SK-N-SH (cell line): ENCODE results near the gene PGM5. TPM values are rescaled to one million over a fixed set of nuclear protein-coding genes. Genes with fewer than 3 reads are reported as not detected.

Experiments used
- CTCF ChIA-PET: fragments of 300-600, 350-600 bp; formaldehyde crosslinking; extraction: SDS; loops from one replicate; lab custom pipeline; 2021; lab: Yijun Ruan, JAX
- POLR2A ChIA-PET: fragments of 350-600 bp; sonication (Branson Sonifier 250); formaldehyde crosslinking; extraction: SDS; loops from one replicate; lab custom pipeline; 2020; ENCODE audit warnings: antibody characterized with exemption, inconsistent platforms; lab: Yijun Ruan, JAX
- DNase-seq: peaks from one replicate; pipeline ENCODE4 v3.0.0; 2012
- H2AFZ ChIP-seq: fragments of 200-600 bp; sonication (generic); 2 replicates; pipeline ENCODE4 v1.8.1; 2016; ENCODE audit warnings: antibody characterized with exemption, mild to moderate bottlenecking, low read depth
- H3F3A ChIP-seq: fragments of 200-600 bp; sonication (generic); replicated peaks from 2 replicates; pipeline ENCODE3; 2016; ENCODE audit warnings: antibody characterized with exemption, mild to moderate bottlenecking; ENCODE audit not compliant: insufficient read depth
- H3K27ac ChIP-seq, 2 experiments: fragments of 200-500 bp in 1 of 2; fragments of 200-600 bp in 1 of 2; sonication (Bioruptor generic) in 1 of 2; sonication (generic), shearing (Covaris generic) in 1 of 2; 2 replicates each; pipeline versions ENCODE4 v1.5.1 to v1.6.1; 2014 to 2016; ENCODE audit warnings: low read depth in 2 of 2, inconsistent platforms in 1 of 2, low read length in 1 of 2, mild to moderate bottlenecking in 1 of 2, mixed read lengths in 1 of 2
- H3K27me3 ChIP-seq: fragments of 200-600 bp; sonication (generic), shearing (Covaris generic); 2 replicates; pipeline ENCODE4 v1.6.1; 2016; ENCODE audit warnings: mixed run types; ENCODE audit not compliant: insufficient read depth
- H3K36me3 ChIP-seq, 2 experiments: fragments of 200-500 bp in 1 of 2; fragments of 200-600 bp in 1 of 2; sonication (Bioruptor generic) in 1 of 2; sonication (generic) in 1 of 2; replicated peaks in 1 of 2; 2 replicates each; pipeline versions ENCODE3 to v1.5.1; 2014 to 2016; ENCODE audit warnings: low read length in 1 of 2, mild to moderate bottlenecking in 1 of 2; ENCODE audit not compliant: insufficient read depth in 2 of 2, control insufficient read depth in 1 of 2
- H3K4me1 ChIP-seq, 2 experiments: fragments of 200-500 bp in 1 of 2; fragments of 200-600 bp in 1 of 2; sonication (Bioruptor generic) in 1 of 2; sonication (generic), shearing (Covaris generic) in 1 of 2; 2 replicates each; pipeline versions ENCODE4 v1.5.1 to v1.6.1; 2014 to 2016; ENCODE audit warnings: low read depth in 1 of 2, low read length in 1 of 2, mixed run types in 1 of 2; ENCODE audit not compliant: insufficient read depth in 2 of 2, control insufficient read depth in 1 of 2
- H3K4me2 ChIP-seq: fragments of 200-600 bp; sonication (generic), shearing (Covaris generic); 2 replicates; pipeline ENCODE4 v1.6.1; 2017; ENCODE audit warnings: mixed run types
- H3K4me3 ChIP-seq, 2 experiments: fragments of 200-500 bp in 1 of 2; fragments of 200-600 bp in 1 of 2; sonication (Bioruptor generic) in 1 of 2; sonication (generic), shearing (Covaris generic) in 1 of 2; 2 replicates each; pipeline versions ENCODE4 v1.5.1 to v1.8.1; 2014 to 2016; ENCODE audit warnings: low read depth in 2 of 2, inconsistent platforms in 1 of 2, low read length in 1 of 2, mild to moderate bottlenecking in 1 of 2, mixed read lengths in 1 of 2, moderate library complexity in 1 of 2
- H3K79me2 ChIP-seq: fragments of 200-600 bp; sonication (generic); 2 replicates; pipeline ENCODE4 v1.8.1; 2017; ENCODE audit warnings: mild to moderate bottlenecking; ENCODE audit not compliant: insufficient read depth
- H3K9ac ChIP-seq: fragments of 200-600 bp; sonication (generic); 2 replicates; pipeline ENCODE4 v1.6.1; 2017; ENCODE audit warnings: mixed run types
- H3K9me2 ChIP-seq: fragments of 200-600 bp; sonication (generic); 2 replicates; pipeline ENCODE4 v1.6.1; 2017; ENCODE audit warnings: mixed run types
- H3K9me3 ChIP-seq: fragments of 200-600 bp; sonication (generic); 2 replicates; pipeline ENCODE4 v1.6.1; 2017; ENCODE audit warnings: mixed run types, mild to moderate bottlenecking, moderate library complexity
- H4K20me1 ChIP-seq: fragments of 200-600 bp; sonication (generic); 2 replicates; pipeline ENCODE4 v1.6.1; 2017; ENCODE audit warnings: mild to moderate bottlenecking, mixed run types; ENCODE audit not compliant: insufficient read depth
- CTCF ChIP-seq: fragments of 200-600 bp; sonication (generic); IDR thresholded peaks from 2 replicates; pipeline ENCODE4 v1.6.1; 2017; ENCODE audit warnings: antibody characterized with exemption, mild to moderate bottlenecking, moderate library complexity
- ELF1 ChIP-seq: IDR thresholded peaks from 2 replicates; pipeline ENCODE4 v1.4.0; 2012
- EP300 ChIP-seq, 2 experiments: IDR thresholded peaks; 2 replicates each; pipeline versions ENCODE4 v1.4.0 to v1.6.1; 2012; ENCODE audit warnings: borderline replicate concordance in 1 of 2, low read depth in 1 of 2, low read length in 1 of 2
- FOXM1 ChIP-seq: IDR thresholded peaks from 2 replicates; pipeline ENCODE4 v1.4.0; 2012; ENCODE audit warnings: low read depth, mild to moderate bottlenecking
- GABPA ChIP-seq: IDR thresholded peaks from 2 replicates; pipeline ENCODE4 v1.4.0; 2012; ENCODE audit warnings: low read depth, mild to moderate bottlenecking
- MAX ChIP-seq: IDR thresholded peaks from 2 replicates; pipeline ENCODE4 v1.4.0; 2012; ENCODE audit warnings: low read depth
- MXI1 ChIP-seq: IDR thresholded peaks from 2 replicates; pipeline ENCODE4 v1.6.1; 2012; ENCODE audit warnings: mild to moderate bottlenecking, low read depth, low read length, improper control_type of control experiment
- NFIC ChIP-seq: IDR thresholded peaks from 2 replicates; pipeline ENCODE4 v1.4.0; 2012; ENCODE audit warnings: borderline replicate concordance
- NRF1 ChIP-seq: IDR thresholded peaks from 2 replicates; pipeline ENCODE4 v1.6.1; 2012; ENCODE audit warnings: low read depth, mild to moderate bottlenecking, low read length
- PBX3 ChIP-seq: IDR thresholded peaks from 2 replicates; pipeline ENCODE4; 2012
- REST ChIP-seq: IDR thresholded peaks from 2 replicates; pipeline ENCODE4 v1.6.1; 2012; ENCODE audit warnings: mild to moderate bottlenecking, low read depth, low read length, moderate library complexity
- TAF1 ChIP-seq: IDR thresholded peaks from 2 replicates; pipeline ENCODE4 v1.6.1; 2012; ENCODE audit warnings: low read depth, mild to moderate bottlenecking, low read length, moderate library complexity, borderline replicate concordance
- USF1 ChIP-seq: IDR thresholded peaks from 2 replicates; pipeline ENCODE4 v1.4.0; 2012; ENCODE audit warnings: low read depth, borderline replicate concordance
- ZBTB33 ChIP-seq: IDR thresholded peaks from 2 replicates; pipeline ENCODE4 v1.4.0; 2012; ENCODE audit warnings: low read depth, borderline replicate concordance
- WGBS: methylation state at CpG from one replicate; pipeline ENCODE4 v1.1.6; 2017; ENCODE audit warnings: low lambda C conversion rate; 5-methylcytosine and 5-hydroxymethylcytosine counted together
- polyA plus RNA-seq, 3 experiments: library from polyadenylated mRNA; depleted of rRNA; stranded (reverse); fragments of >200 nt; gene quantifications; 2 replicates each; pipeline ENCODE4 v1.2.3, GENCODE V29; 2012

PGM5 gene
- polyA plus RNA-seq, 1 of the 3 experiments (the other 2 are of a cell fraction), result not detected

- no peaks in the 10 kb centered on the region for H3K9me2 ChIP-seq
- no peak overlapping the region for H3K27ac ChIP-seq
- no peaks in the 10 kb centered on the region for H3K9me3 ChIP-seq
- H3K27me3 ChIP-seq, result no peaks in the 10 kb centered on the region
- H3K9ac ChIP-seq, result no peak overlapping the region
- no peak overlapping the region for H2AFZ ChIP-seq
- TF ChIP-seq MXI1, result no peak
- no peak for TF ChIP-seq REST
- no peak for TF ChIP-seq NRF1
- no peak for TF ChIP-seq TAF1
- DNase-seq, result no peak
- ChIA-PET CTCF (no interaction called here), POLR2A (no interaction called here)
- no peaks in the 10 kb centered on the region for H3K36me3 ChIP-seq
- H4K20me1 ChIP-seq, result no peaks in the 10 kb centered on the region
- no peaks in the 10 kb centered on the region for H3K4me1 ChIP-seq
- H3K4me2 ChIP-seq, result no peak overlapping the region
- H3K4me3 ChIP-seq, result no peak overlapping the region
- H3K79me2 ChIP-seq, result no peaks in the 10 kb centered on the region
- 12% methylated on average over 6 of the region's 6 CpGs for WGBS
- H3F3A ChIP-seq, result no peaks in the 10 kb centered on the region
Observed at GRCh38 chr9:68433531-68434110, 77.2 kb downstream of the PGM5 start.

GRCh38 chr9:68437785-68438184 lies 81.4 kb downstream of the PGM5 start:
- H3K4me1 ChIP-seq, result no peaks in the 10 kb centered on the region
- ChIA-PET CTCF (interaction anchor here (1.3 kb wide), 1 partner anchor 12 kb away, joined by 3 read pairs; no protein-coding TSS in a partner anchor), POLR2A (no interaction called here)
- H3K4me3 ChIP-seq, result no peak overlapping the region
- no peak overlapping the region for H2AFZ ChIP-seq
- H3K27ac ChIP-seq, result no peak overlapping the region
- no peak overlapping the region for H3K9ac ChIP-seq
- H3K79me2 ChIP-seq, result no peaks in the 10 kb centered on the region
- no peaks in the 10 kb centered on the region for H3K9me2 ChIP-seq
- TF ChIP-seq NRF1 (no peak), NFIC (no peak), PBX3 (no peak), ZBTB33 (no peak), FOXM1 (no peak), MAX (no peak), EP300 (IDR thresholded peaks at IDR 0.05; ENCODE audit: borderline replicate concordance in 1 of 2, low read depth in 1 of 2, low read length in 1 of 2) (no peak), GABPA (no peak), TAF1 (no peak), USF1 (no peak), ELF1 (no peak), CTCF (no peak)
- H3K4me2 ChIP-seq, result no peak overlapping the region
- no peak for DNase-seq
- no peaks in the 10 kb centered on the region for H3F3A ChIP-seq
- no peaks in the 10 kb centered on the region for H3K27me3 ChIP-seq
- 8% methylated on average over 3 of the region's 7 CpGs for WGBS
- H3K9me3 ChIP-seq, result no peaks in the 10 kb centered on the region
- no peaks in the 10 kb centered on the region for H4K20me1 ChIP-seq
- H3K36me3 ChIP-seq, result no peaks in the 10 kb centered on the region
